HL-60 (cell line): ENCODE data around the gene HOXD12.

Experiments
- GABPA ChIP-seq: IDR thresholded peaks from 2 replicates; pipeline ENCODE4 v1.6.1; 2012; ENCODE audit warnings: low read depth
- TF ChIP-seq, protein P1 (sequence below): IDR thresholded peaks from one replicate; pipeline ENCODE4 v1.5.1; 2011; ENCODE audit warnings: low read length, control low read depth, inconsistent platforms; ENCODE audit not compliant: insufficient read depth
- TF ChIP-seq, protein P2 (sequence below): IDR thresholded peaks from 2 replicates; pipeline ENCODE4 v1.6.1; 2012; ENCODE audit warnings: low read depth; ENCODE audit not compliant: insufficient replicate concordance

DNA sequence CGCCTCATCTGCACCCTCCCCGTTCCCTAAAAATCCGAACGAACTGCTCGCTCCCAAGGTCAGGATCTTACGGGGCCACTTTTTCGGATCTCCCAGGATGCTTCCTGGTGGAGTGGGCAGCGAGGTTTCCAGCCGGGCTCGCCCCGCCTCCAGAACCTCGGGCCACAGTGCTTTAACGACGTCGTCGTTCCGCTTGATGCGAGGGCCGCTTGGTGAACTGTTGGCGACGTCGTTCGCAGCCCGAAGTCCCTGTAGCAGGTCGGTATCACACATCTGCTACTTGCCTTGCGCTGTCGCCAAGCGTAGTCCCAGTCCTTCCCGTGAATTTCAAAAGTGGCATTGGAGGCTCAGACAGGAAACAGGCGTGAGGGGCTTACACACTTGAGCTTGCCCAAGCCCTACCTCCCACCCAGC is 31.2 kb upstream of the HOXD12 start:
- TF ChIP-seq, protein P1, sequence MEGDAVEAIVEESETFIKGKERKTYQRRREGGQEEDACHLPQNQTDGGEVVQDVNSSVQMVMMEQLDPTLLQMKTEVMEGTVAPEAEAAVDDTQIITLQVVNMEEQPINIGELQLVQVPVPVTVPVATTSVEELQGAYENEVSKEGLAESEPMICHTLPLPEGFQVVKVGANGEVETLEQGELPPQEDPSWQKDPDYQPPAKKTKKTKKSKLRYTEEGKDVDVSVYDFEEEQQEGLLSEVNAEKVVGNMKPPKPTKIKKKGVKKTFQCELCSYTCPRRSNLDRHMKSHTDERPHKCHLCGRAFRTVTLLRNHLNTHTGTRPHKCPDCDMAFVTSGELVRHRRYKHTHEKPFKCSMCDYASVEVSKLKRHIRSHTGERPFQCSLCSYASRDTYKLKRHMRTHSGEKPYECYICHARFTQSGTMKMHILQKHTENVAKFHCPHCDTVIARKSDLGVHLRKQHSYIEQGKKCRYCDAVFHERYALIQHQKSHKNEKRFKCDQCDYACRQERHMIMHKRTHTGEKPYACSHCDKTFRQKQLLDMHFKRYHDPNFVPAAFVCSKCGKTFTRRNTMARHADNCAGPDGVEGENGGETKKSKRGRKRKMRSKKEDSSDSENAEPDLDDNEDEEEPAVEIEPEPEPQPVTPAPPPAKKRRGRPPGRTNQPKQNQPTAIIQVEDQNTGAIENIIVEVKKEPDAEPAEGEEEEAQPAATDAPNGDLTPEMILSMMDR = no peak
- TF ChIP-seq, protein P2, sequence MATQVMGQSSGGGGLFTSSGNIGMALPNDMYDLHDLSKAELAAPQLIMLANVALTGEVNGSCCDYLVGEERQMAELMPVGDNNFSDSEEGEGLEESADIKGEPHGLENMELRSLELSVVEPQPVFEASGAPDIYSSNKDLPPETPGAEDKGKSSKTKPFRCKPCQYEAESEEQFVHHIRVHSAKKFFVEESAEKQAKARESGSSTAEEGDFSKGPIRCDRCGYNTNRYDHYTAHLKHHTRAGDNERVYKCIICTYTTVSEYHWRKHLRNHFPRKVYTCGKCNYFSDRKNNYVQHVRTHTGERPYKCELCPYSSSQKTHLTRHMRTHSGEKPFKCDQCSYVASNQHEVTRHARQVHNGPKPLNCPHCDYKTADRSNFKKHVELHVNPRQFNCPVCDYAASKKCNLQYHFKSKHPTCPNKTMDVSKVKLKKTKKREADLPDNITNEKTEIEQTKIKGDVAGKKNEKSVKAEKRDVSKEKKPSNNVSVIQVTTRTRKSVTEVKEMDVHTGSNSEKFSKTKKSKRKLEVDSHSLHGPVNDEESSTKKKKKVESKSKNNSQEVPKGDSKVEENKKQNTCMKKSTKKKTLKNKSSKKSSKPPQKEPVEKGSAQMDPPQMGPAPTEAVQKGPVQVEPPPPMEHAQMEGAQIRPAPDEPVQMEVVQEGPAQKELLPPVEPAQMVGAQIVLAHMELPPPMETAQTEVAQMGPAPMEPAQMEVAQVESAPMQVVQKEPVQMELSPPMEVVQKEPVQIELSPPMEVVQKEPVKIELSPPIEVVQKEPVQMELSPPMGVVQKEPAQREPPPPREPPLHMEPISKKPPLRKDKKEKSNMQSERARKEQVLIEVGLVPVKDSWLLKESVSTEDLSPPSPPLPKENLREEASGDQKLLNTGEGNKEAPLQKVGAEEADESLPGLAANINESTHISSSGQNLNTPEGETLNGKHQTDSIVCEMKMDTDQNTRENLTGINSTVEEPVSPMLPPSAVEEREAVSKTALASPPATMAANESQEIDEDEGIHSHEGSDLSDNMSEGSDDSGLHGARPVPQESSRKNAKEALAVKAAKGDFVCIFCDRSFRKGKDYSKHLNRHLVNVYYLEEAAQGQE = no peak
- TF ChIP-seq GABPA = no peak
